HG03469 (cell line): Measurements from ENCODE around the gene AKAP13.
"Not testable (repeated sequence)": the region's sequence is repeated elsewhere in the genome, so short reads cannot be mapped to it uniquely, and the experiment has no call there.

ENCODE experiments used
- ATAC-seq: cut with Tn5 transposase; IDR thresholded peaks from one replicate; pipeline ENCODE4 v1.9.1; 2021; ENCODE audit warnings: mild to moderate bottlenecking, moderate library complexity, moderate number of reproducible peaks; ENCODE audit not compliant: unreplicated experiment

AKAP13 gene

GRCh38 chr15:85408270-85408746 is 27.9 kb downstream of the AKAP13 start:
- no peak for ATAC-seq

- no peak for ATAC-seq
These were observed 31.7 kb downstream of the AKAP13 start for GRCh38 chr15:85412066-85412465.

- ATAC-seq = peak; percentile 95
These were observed 32.8 kb downstream of the AKAP13 start for GRCh38 chr15:85412956-85413854.

GRCh38 chr15:85414037-85414436 is 33.6 kb downstream of the AKAP13 start:
- no peak for ATAC-seq

- ATAC-seq = no peak
These were observed 34.1 kb downstream of the AKAP13 start for GRCh38 chr15:85414495-85414894.

- no peak for ATAC-seq
These were observed 34.6 kb downstream of the AKAP13 start for GRCh38 chr15:85414991-85415390.

- ATAC-seq = no peak
These were observed 35.4 kb downstream of the AKAP13 start for GRCh38 chr15:85415783-85416182.

- no peak for ATAC-seq
These were observed 36.9 kb downstream of the AKAP13 start for GRCh38 chr15:85417276-85417675.

- no peak for ATAC-seq
These were observed 38.8 kb downstream of the AKAP13 start for GRCh38 chr15:85419161-85419560.

GRCh38 chr15:85421116-85421925 is 40.9 kb downstream of the AKAP13 start:
- ATAC-seq = no peak

GRCh38 chr15:85422607-85423006 is 42.2 kb downstream of the AKAP13 start:
- no peak for ATAC-seq

GRCh38 chr15:85423256-85423655 is 42.9 kb downstream of the AKAP13 start:
- ATAC-seq = no peak

- ATAC-seq = no peak
These were observed 43.8 kb downstream of the AKAP13 start for GRCh38 chr15:85424154-85424553.

- no peak for ATAC-seq
These were observed 46.1 kb downstream of the AKAP13 start for GRCh38 chr15:85426481-85426880.

GRCh38 chr15:85427286-85428028 is 47.1 kb downstream of the AKAP13 start:
- no peak for ATAC-seq

GRCh38 chr15:85429522-85429921 is 49.1 kb downstream of the AKAP13 start:
- no peak for ATAC-seq

GRCh38 chr15:85430406-85431204 is 50.2 kb downstream of the AKAP13 start:
- peak; percentile 97 for ATAC-seq

- no peak for ATAC-seq
These were observed 59.6 kb downstream of the AKAP13 start for GRCh38 chr15:85439996-85440395.

GRCh38 chr15:85440451-85440850 is 60.0 kb downstream of the AKAP13 start:
- ATAC-seq = no peak

GRCh38 chr15:85441854-85442253 is 61.5 kb downstream of the AKAP13 start:
- ATAC-seq = not testable (repeated sequence)
